Hepatocyte (in vitro differentiated cells): ENCODE results near the gene FLVCR1. TPM values are rescaled to one million over a fixed set of nuclear protein-coding genes. Genes with fewer than 3 reads are reported as not detected.
"Not testable (repeated sequence)": the region's sequence is repeated elsewhere in the genome, so short reads cannot be mapped to it uniquely, and the experiment has no call there.

Source experiments
- DNase-seq: peaks from one replicate; pipeline ENCODE4 v3.0.0-alpha.2; 2016; ENCODE audit warnings: low spot score
- H2AFZ ChIP-seq: fragments of 200-600 bp; sonication (generic); 2 replicates; pipeline ENCODE4 v1.6.0; 2016; ENCODE audit warnings: antibody characterized with exemption, mild to moderate bottlenecking
- H3K27ac ChIP-seq: fragments of 200-600 bp; sonication (generic); 2 replicates; pipeline ENCODE4 v1.5.1; 2016; ENCODE audit warnings: mild to moderate bottlenecking
- H3K27me3 ChIP-seq: fragments of 200-600 bp; sonication (generic); 2 replicates; pipeline ENCODE4 v1.6.1; 2016
- H3K36me3 ChIP-seq: fragments of 200-600 bp; sonication (generic); replicated peaks from 2 replicates; pipeline ENCODE4 v1.5.1; 2016; ENCODE audit warnings: low read depth; ENCODE audit not compliant: insufficient read depth
- H3K4me1 ChIP-seq: fragments of 200-600 bp; sonication (generic); 2 replicates; pipeline ENCODE4 v1.5.1; 2016; ENCODE audit warnings: mild to moderate bottlenecking, moderate library complexity; ENCODE audit not compliant: insufficient read depth
- H3K4me2 ChIP-seq: fragments of 200-600 bp; sonication (generic); 2 replicates; pipeline ENCODE4 v1.6.0; 2016
- H3K4me3 ChIP-seq: fragments of 200-600 bp; sonication (generic); 2 replicates; pipeline ENCODE4 v1.5.1; 2016; ENCODE audit warnings: mild to moderate bottlenecking
- H3K79me2 ChIP-seq: fragments of 200-600 bp; sonication (generic); 2 replicates; pipeline ENCODE4 v1.6.0; 2017; ENCODE audit warnings: mild to moderate bottlenecking
- H3K9me2 ChIP-seq: fragments of 200-600 bp; sonication (generic); replicated peaks from 2 replicates; pipeline ENCODE4 v1.6.0; 2017; ENCODE audit warnings: mild to moderate bottlenecking; ENCODE audit not compliant: insufficient read depth
- H3K9me3 ChIP-seq: fragments of 200-600 bp; sonication (generic); 2 replicates; pipeline ENCODE4 v1.5.1; 2016; ENCODE audit warnings: low read depth, mild to moderate bottlenecking
- H4K20me1 ChIP-seq: fragments of 200-600 bp; sonication (generic); 2 replicates; pipeline ENCODE4 v1.6.0; 2016; ENCODE audit warnings: mild to moderate bottlenecking; ENCODE audit not compliant: insufficient read depth, poor library complexity, severe bottlenecking
- EZH2 ChIP-seq: fragments of 200-600 bp; sonication (generic); IDR thresholded peaks from 2 replicates; pipeline ENCODE4 v1.6.1; 2016; ENCODE audit warnings: antibody characterized with exemption, mild to moderate bottlenecking, borderline replicate concordance
- EZH2phosphoT487 ChIP-seq: fragments of 200-600 bp; sonication (generic); IDR thresholded peaks from one replicate; pipeline ENCODE4 v1.6.1; 2018; ENCODE audit warnings: antibody characterized with exemption, mild to moderate bottlenecking, low read depth, moderate library complexity; ENCODE audit not compliant: unreplicated experiment, severe bottlenecking
- WGBS: methylation state at CpG from one replicate; pipeline ENCODE4 v1.1.6; 2016; ENCODE audit warnings: low lambda C conversion rate; ENCODE audit errors: missing lambda C conversion rate; 5-methylcytosine and 5-hydroxymethylcytosine counted together
- polyA plus RNA-seq: library from polyadenylated mRNA; unstranded; fragments of >200 nt; fragmentation: Nextera tagmentation; extraction: Ambion mirVana; gene quantifications from 2 replicates; pipeline ENCODE4 v1.2.1, GENCODE V29; 2016
- total RNA-seq: library from RNA; depleted of rRNA; stranded (reverse); fragments of >200 nt; gene quantifications from 2 replicates; pipeline ENCODE4 v1.2.3, GENCODE V29; 2014
- TF ChIP-seq, protein P1 (sequence below): fragments of 200-600 bp; sonication (generic); IDR thresholded peaks from 2 replicates; pipeline ENCODE4 v1.5.1; 2016; ENCODE audit warnings: antibody characterized with exemption, mild to moderate bottlenecking; ENCODE audit not compliant: poor library complexity

The FLVCR1 gene
- total and polyA plus RNA-seq, 2 experiments from 2014 or later: 9.9 to 32.5 TPM

DNA sequence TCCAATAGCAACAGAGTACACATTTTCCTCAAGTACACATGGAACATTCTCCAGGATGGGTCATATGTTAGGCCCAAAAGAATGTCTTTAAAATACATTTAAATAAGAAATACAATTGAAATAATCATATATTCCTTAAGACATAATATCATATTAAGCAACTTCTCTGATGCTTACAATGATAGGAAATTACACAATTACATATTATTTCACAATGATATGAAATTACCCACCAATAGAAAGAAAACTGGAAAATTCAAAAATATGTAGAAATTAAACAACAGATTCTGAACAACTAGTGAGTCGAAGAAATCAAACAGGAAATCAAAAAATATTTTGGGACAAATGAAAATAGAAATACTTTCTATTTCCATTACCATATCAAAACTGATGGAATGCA is 45.6 kb downstream of the FLVCR1 start:
- Histone ChIP-seq H3K9me3 (peaks cover 4% of the 10 kb centered on the region), H3K4me1 (no peaks in the 10 kb centered on the region), H4K20me1 (no peaks in the 10 kb centered on the region), H3K79me2 (no peaks in the 10 kb centered on the region), H3K4me3 (no peak overlapping the region), H3K36me3 (no peaks in the 10 kb centered on the region), H3K27ac (no peak overlapping the region), H3K9me2 (no peaks in the 10 kb centered on the region), H3K4me2 (no peak overlapping the region), H2AFZ (no peak overlapping the region), H3K27me3 (peaks cover 7% of the 10 kb centered on the region)
- no peak for DNase-seq
- TF ChIP-seq, protein P1, sequence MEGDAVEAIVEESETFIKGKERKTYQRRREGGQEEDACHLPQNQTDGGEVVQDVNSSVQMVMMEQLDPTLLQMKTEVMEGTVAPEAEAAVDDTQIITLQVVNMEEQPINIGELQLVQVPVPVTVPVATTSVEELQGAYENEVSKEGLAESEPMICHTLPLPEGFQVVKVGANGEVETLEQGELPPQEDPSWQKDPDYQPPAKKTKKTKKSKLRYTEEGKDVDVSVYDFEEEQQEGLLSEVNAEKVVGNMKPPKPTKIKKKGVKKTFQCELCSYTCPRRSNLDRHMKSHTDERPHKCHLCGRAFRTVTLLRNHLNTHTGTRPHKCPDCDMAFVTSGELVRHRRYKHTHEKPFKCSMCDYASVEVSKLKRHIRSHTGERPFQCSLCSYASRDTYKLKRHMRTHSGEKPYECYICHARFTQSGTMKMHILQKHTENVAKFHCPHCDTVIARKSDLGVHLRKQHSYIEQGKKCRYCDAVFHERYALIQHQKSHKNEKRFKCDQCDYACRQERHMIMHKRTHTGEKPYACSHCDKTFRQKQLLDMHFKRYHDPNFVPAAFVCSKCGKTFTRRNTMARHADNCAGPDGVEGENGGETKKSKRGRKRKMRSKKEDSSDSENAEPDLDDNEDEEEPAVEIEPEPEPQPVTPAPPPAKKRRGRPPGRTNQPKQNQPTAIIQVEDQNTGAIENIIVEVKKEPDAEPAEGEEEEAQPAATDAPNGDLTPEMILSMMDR: no peak
- TF ChIP-seq EZH2phosphoT487 (no peak), EZH2 (no peak)
- WGBS: 98% methylated on average over 1 of the region's 1 CpG

DNA sequence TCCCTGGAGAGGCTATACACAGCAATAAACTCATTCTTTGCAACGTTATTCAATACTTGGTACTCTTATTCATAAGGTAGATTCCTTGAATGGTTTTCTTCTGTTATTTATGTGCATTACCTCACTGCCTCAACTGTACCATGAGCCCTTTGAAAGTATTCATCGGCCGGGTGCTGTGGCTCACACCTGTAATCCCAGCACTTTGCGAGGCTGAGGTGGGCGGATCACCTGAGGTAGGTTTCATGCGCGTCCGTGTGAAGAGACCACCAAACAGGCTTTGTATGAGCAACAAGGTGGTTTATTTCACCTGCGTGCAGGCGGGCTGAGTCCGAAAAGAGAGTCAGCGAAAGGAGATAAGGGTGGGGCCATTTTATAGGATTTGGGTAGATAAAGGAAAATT is 50.0 kb downstream of the FLVCR1 start:
- H3K27ac ChIP-seq, H3K36me3 ChIP-seq, DNase-seq, H3K9me3 ChIP-seq, H3K4me1 ChIP-seq, H3K79me2 ChIP-seq, H3K9me2 ChIP-seq, H4K20me1 ChIP-seq, H3K4me3 ChIP-seq, H2AFZ ChIP-seq, H3K4me2 ChIP-seq: not testable (repeated sequence)
- 55% methylated on average over 12 of the region's 12 CpGs for WGBS
- H3K27me3 ChIP-seq: peaks cover 11% of the 10 kb centered on the region

DNA sequence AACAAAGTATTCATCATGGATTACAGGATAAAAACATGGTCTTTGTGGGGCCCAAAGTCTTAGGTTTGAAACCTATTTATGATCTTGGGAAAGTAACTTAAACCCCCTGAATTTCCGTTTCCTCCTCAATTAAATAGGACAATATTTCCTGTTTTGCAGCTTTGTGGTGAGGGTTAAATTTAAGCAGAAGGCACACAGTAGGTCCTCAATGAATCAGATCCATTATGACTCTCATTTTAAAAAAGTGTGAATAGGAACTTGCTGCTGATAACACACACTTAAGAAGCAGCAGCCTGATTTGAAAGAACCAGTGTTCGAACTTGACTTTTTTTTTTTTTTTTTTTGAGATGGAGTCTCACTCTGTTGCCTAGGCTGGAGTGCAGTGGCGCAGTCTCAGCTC is 50.9 kb downstream of the FLVCR1 start:
- Histone ChIP-seq H3K9me2 (no peaks in the 10 kb centered on the region), H3K4me1 (no peaks in the 10 kb centered on the region), H3K79me2 (no peaks in the 10 kb centered on the region), H3K36me3 (no peaks in the 10 kb centered on the region), H2AFZ (no peak overlapping the region), H3K4me3 (no peak overlapping the region), H4K20me1 (no peaks in the 10 kb centered on the region), H3K4me2 (no peak overlapping the region), H3K27me3 (peaks cover 11% of the 10 kb centered on the region), H3K9me3 (no peaks in the 10 kb centered on the region), H3K27ac (no peak overlapping the region)
- WGBS: 77% methylated on average over 3 of the region's 3 CpGs
- DNase-seq: no peak
- no peak for TF ChIP-seq EZH2
- TF ChIP-seq EZH2phosphoT487: no peak
- TF ChIP-seq, protein P1: no peak

DNA sequence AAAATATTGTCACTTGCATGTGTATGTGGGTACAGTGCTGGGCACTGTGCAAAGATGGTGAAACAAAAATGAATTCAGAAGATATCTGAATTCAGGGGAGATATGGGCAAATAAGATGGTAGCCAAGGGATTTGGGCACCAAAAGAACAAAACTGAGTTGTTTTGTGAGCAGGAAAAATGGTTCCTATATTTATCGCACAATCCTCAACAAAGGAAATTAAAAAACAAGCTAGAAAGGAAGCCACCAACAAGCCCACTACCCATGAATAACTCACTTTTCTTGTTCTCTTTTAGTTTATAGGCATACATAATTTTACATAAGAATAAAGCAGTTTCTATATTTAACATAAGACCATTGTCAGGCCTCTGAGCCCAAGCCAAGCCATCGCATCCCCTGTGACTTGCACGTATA is 51.6 kb downstream of the FLVCR1 start:
- Histone ChIP-seq H3K9me2 (no peaks in the 10 kb centered on the region), H3K4me2 (no peak overlapping the region), H4K20me1 (no peaks in the 10 kb centered on the region), H3K27ac (no peak overlapping the region), H3K4me3 (no peak overlapping the region), H3K4me1 (no peaks in the 10 kb centered on the region), H3K9me3 (no peaks in the 10 kb centered on the region), H2AFZ (no peak overlapping the region), H3K27me3 (peaks cover 11% of the 10 kb centered on the region), H3K36me3 (no peaks in the 10 kb centered on the region), H3K79me2 (no peaks in the 10 kb centered on the region)
- DNase-seq: no peak
- no peak for TF ChIP-seq EZH2phosphoT487
- TF ChIP-seq, protein P1: no peak
- TF ChIP-seq EZH2: no peak
- 67% methylated on average over 3 of the region's 3 CpGs for WGBS

DNA sequence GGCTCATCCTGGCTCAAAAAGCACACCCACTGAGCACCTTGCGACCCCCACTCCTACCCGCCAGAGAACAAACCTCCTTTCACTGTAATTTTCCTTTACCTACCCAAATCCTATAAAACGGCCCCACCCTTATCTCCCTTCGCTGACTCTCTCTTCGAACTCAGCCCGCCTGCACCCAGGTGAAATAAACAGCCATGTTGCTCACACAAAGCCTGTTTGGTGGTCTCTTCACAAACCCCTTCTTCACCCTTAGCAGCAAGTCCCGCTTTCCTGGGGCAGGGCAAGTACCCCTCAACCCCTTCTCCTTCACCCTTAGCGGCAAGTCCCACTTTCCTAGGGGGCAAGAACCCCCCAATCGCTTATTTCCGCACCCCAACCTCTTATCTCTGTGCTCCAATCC is 52.1 kb downstream of the FLVCR1 start:
- H3K9me3 ChIP-seq, H3K4me1 ChIP-seq, H3K4me3 ChIP-seq, H3K79me2 ChIP-seq, DNase-seq, H4K20me1 ChIP-seq, H3K36me3 ChIP-seq, H2AFZ ChIP-seq, H3K9me2 ChIP-seq, H3K27ac ChIP-seq, H3K4me2 ChIP-seq: not testable (repeated sequence)
- peaks cover 11% of the 10 kb centered on the region for H3K27me3 ChIP-seq
- WGBS: 45% methylated on average over 10 of the region's 10 CpGs

DNA sequence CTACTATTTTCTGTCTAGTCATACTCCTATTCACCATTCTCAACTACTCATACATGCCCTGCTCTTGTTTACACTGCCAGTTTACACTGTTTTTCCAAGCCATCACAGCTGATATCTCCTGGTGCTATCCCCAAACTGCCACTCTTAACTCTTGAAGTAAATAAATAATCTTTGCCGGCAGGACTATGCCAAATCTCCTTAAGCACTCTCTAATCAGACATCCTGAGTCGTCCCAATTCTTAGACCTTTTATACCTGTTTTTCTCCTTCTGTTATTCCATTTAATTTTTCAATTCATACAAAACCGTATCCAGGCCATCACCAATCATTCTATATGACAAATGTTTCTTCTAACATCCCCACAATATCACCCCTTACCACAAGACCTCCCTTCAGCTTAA is 55.6 kb downstream of the FLVCR1 start:
- 53% methylated on average over 3 of the region's 3 CpGs for WGBS
- H3K4me1 ChIP-seq, H3K79me2 ChIP-seq, H3K27ac ChIP-seq, H3K27me3 ChIP-seq, H2AFZ ChIP-seq, DNase-seq, H4K20me1 ChIP-seq, H3K36me3 ChIP-seq, H3K4me2 ChIP-seq, H3K9me3 ChIP-seq, H3K9me2 ChIP-seq, H3K4me3 ChIP-seq: not testable (repeated sequence)
